Astrocyte (in vitro differentiated cells and primary cell): ENCODE data around the gene SSR4. TPM values are rescaled to one million over a fixed set of nuclear protein-coding genes. Genes with fewer than 3 reads are reported as not detected.

ENCODE experiments used
- DNase-seq: peaks from one replicate; pipeline ENCODE4 v3.0.0-alpha.2; 2010; ENCODE audit warnings: low read depth
- FAIRE-seq: peaks from 2 replicates; lab custom pipeline; 2011; peaks lifted over from hg19 to GRCh38; lab: Jason Lieb, UNC
- H2AFZ ChIP-seq: 2 replicates; pipeline ENCODE4 v1.6.0; 2012; ENCODE audit warnings: low read depth, low read length, inconsistent platforms
- H3K27ac ChIP-seq: 2 replicates; pipeline ENCODE4 v1.5.1; 2011; ENCODE audit warnings: low read depth, low read length, inconsistent platforms
- H3K27me3 ChIP-seq: 2 replicates; pipeline ENCODE4 v1.6.0; 2011; ENCODE audit warnings: low read length, inconsistent platforms; ENCODE audit not compliant: insufficient read depth
- H3K36me3 ChIP-seq: 2 replicates; pipeline ENCODE4 v1.5.1; 2011; ENCODE audit warnings: low read length, inconsistent platforms; ENCODE audit not compliant: insufficient read depth
- H3K4me1 ChIP-seq: 2 replicates; pipeline ENCODE4 v1.5.1; 2011; ENCODE audit warnings: low read length, inconsistent platforms; ENCODE audit not compliant: insufficient read depth
- H3K4me2 ChIP-seq: 2 replicates; pipeline ENCODE4 v1.6.0; 2012; ENCODE audit warnings: low read length, inconsistent platforms
- H3K4me3 ChIP-seq: 2 replicates; pipeline ENCODE4 v1.5.1; 2011; ENCODE audit warnings: low read depth, mild to moderate bottlenecking, low read length, inconsistent platforms; ENCODE audit not compliant: insufficient read depth
- H3K79me2 ChIP-seq: 2 replicates; pipeline ENCODE4 v1.6.0; 2012; ENCODE audit warnings: mild to moderate bottlenecking, low read length, inconsistent platforms; ENCODE audit not compliant: insufficient read depth
- H3K9ac ChIP-seq: 2 replicates; pipeline ENCODE4 v1.6.0; 2012; ENCODE audit warnings: mild to moderate bottlenecking, low read length, inconsistent platforms
- H3K9me3 ChIP-seq: 2 replicates; pipeline ENCODE4 v1.5.1; 2012; ENCODE audit warnings: low read depth, mild to moderate bottlenecking, low read length, inconsistent platforms; ENCODE audit not compliant: insufficient read depth
- H4K20me1 ChIP-seq: 2 replicates; pipeline ENCODE4 v1.6.0; 2012; ENCODE audit warnings: low read length, inconsistent platforms; ENCODE audit not compliant: insufficient read depth
- H3K27ac Mint-ChIP-seq: one replicate; pipeline ENCODE4 v1.8.0; 2021; ENCODE audit warnings: mild to moderate bottlenecking, mixed read lengths; ENCODE audit not compliant: unreplicated experiment
- H3K27me3 Mint-ChIP-seq: one replicate; pipeline ENCODE4 v1.8.0; 2021; ENCODE audit warnings: low read depth, mixed read lengths; ENCODE audit not compliant: unreplicated experiment
- H3K36me3 Mint-ChIP-seq: one replicate; pipeline ENCODE4 v1.8.0; 2021; ENCODE audit warnings: low read depth, mixed read lengths; ENCODE audit not compliant: unreplicated experiment
- H3K4me1 Mint-ChIP-seq: one replicate; pipeline ENCODE4 v1.8.0; 2021; ENCODE audit warnings: low read depth, mixed read lengths; ENCODE audit not compliant: unreplicated experiment
- H3K4me3 Mint-ChIP-seq: one replicate; pipeline ENCODE4 v1.8.0; 2021; ENCODE audit warnings: mild to moderate bottlenecking, moderate library complexity, mixed read lengths; ENCODE audit not compliant: unreplicated experiment
- H3K9me3 Mint-ChIP-seq: one replicate; pipeline ENCODE4 v1.8.0; 2021; ENCODE audit warnings: mild to moderate bottlenecking, mixed read lengths; ENCODE audit not compliant: unreplicated experiment
- CTCF ChIP-seq: IDR thresholded peaks from 2 replicates; pipeline ENCODE4 v1.5.1; 2011; ENCODE audit warnings: low read depth, mild to moderate bottlenecking, inconsistent platforms, low read length, moderate library complexity; ENCODE audit not compliant: insufficient read depth
- EZH2 ChIP-seq: IDR thresholded peaks from 2 replicates; pipeline ENCODE4 v1.6.1; 2012; ENCODE audit warnings: mild to moderate bottlenecking, low read length, inconsistent platforms; ENCODE audit not compliant: insufficient read depth
- total RNA-seq: library from RNA; stranded (reverse); gene quantifications from 2 replicates; pipeline ENCODE4 v1.2.1, GENCODE V29; 2021

Gene SSR4
- total RNA-seq, 1 donor from 2014 or later = 252 TPM

- H3K4me1 ChIP-seq = peaks cover 3% of the 10 kb centered on the region
- no peak overlapping the region for H3K27ac ChIP-seq
- H4K20me1 ChIP-seq = no peaks in the 10 kb centered on the region
- Mint-ChIP-seq H3K27ac (no peak overlapping the region), H3K9me3 (no peaks in the 10 kb centered on the region), H3K4me3 (no peak overlapping the region), H3K36me3 (no peaks in the 10 kb centered on the region), H3K27me3 (no peaks in the 10 kb centered on the region), H3K4me1 (no peaks in the 10 kb centered on the region)
- H3K9me3 ChIP-seq = no peaks in the 10 kb centered on the region
- no peaks in the 10 kb centered on the region for H3K27me3 ChIP-seq
- H3K79me2 ChIP-seq = no peaks in the 10 kb centered on the region
- H3K4me3 ChIP-seq = no peak overlapping the region
- DNase-seq (no peak), FAIRE-seq (no peak)
- no peaks in the 10 kb centered on the region for H3K36me3 ChIP-seq
- no peak for TF ChIP-seq EZH2
- no peak for TF ChIP-seq CTCF
- no peak overlapping the region for H2AFZ ChIP-seq
- no peak overlapping the region for H3K9ac ChIP-seq
- no peak overlapping the region for H3K4me2 ChIP-seq
Observed at GRCh38 chrX:153771415-153772315, 22.8 kb upstream of the SSR4 start.

DNA sequence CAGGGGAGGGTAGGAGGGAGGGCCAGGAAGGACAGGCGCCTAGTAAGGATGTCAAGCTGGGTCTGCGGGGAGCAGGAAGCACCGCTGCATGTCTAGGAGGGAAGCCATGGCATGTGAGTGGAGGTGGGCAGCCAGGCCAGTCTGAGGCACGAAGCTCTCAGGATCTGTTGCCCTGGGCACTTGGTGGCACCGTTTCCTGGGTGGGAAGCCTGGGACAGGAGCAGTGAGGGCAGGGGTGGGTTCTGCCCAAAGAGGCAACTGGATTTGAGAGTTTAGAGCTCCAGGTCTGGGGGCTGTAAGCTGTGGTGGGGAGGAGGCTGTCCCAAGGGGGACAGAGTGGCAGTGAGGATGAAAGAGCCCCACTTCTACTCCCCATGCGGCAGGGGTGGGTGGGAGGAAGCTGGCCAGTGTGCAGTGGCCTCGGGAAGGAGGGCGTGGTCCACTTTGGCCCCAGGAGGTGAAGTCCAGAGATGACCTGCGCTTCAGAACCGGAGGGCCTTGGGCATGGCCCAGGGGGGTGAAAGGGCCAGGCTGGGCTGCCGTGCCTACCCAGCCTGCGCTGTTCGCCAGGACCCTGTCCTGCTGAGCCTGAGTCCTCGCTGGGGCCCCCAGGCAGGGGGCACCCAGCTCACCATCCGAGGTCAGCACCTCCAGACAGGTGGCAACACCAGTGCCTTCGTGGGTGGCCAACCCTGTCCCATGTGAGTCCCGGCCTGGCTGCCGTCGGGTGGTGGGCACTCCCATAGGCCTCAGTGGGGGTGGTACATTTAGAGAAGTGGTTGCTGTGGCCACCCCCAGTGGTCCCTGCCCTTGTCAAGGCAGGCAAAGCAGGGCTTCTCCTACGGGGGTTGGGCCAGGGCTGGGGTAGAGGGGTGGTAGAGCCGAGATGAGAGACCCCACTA lies 21.9 kb upstream of the SSR4 start:
- H3K4me1 ChIP-seq = no peaks in the 10 kb centered on the region
- H3K36me3 ChIP-seq = no peaks in the 10 kb centered on the region
- Mint-ChIP-seq H3K27me3 (no peaks in the 10 kb centered on the region), H3K27ac (no peak overlapping the region), H3K4me1 (no peaks in the 10 kb centered on the region), H3K36me3 (no peaks in the 10 kb centered on the region), H3K9me3 (no peaks in the 10 kb centered on the region), H3K4me3 (no peak overlapping the region)
- H3K4me3 ChIP-seq = no peak overlapping the region
- no peaks in the 10 kb centered on the region for H3K9me3 ChIP-seq
- H3K4me2 ChIP-seq = no peak overlapping the region
- no peak for FAIRE-seq
- no peak for DNase-seq
- no peak for TF ChIP-seq CTCF
- TF ChIP-seq EZH2 = no peak
- no peak overlapping the region for H2AFZ ChIP-seq
- H4K20me1 ChIP-seq = no peaks in the 10 kb centered on the region
- H3K27ac ChIP-seq = no peak overlapping the region
- H3K9ac ChIP-seq = no peak overlapping the region
- H3K79me2 ChIP-seq = no peaks in the 10 kb centered on the region
- H3K27me3 ChIP-seq = no peaks in the 10 kb centered on the region
